Activated naive CD8-positive, alpha-beta T cell treated with anti-CD3 and anti-CD28 coated beads, Interleukin-2, amount 50 U/mL, for 24 hours (primary cell): Measurements from ENCODE around the gene CA6.
"Not testable (repeated sequence)": the region's sequence is repeated elsewhere in the genome, so short reads cannot be mapped to it uniquely, and the experiment has no call there.

Source experiments
- ATAC-seq: fragments of 150-1000 bp; cut with Tn5 transposase; one replicate; pipeline ENCODE4 v1.10.0; 2021
- DNase-seq: peaks from one replicate; pipeline ENCODE4 v3.0.0; 2021
- H3K27ac Mint-ChIP-seq: one replicate; pipeline ENCODE4 v1.8.0; 2021; ENCODE audit warnings: mild to moderate bottlenecking, mixed read lengths
- H3K27me3 Mint-ChIP-seq: one replicate; pipeline ENCODE4 v1.8.0; 2021; ENCODE audit warnings: mixed read lengths
- H3K36me3 Mint-ChIP-seq: one replicate; pipeline ENCODE4 v1.8.0; 2021; ENCODE audit warnings: low read depth, mixed read lengths
- H3K4me1 Mint-ChIP-seq: one replicate; pipeline ENCODE4 v1.8.0; 2021; ENCODE audit warnings: mixed read lengths
- H3K4me3 Mint-ChIP-seq: one replicate; pipeline ENCODE4 v1.8.0; 2021; ENCODE audit warnings: mild to moderate bottlenecking, moderate library complexity, mixed read lengths
- H3K9me3 Mint-ChIP-seq: one replicate; pipeline ENCODE4 v1.8.0; 2021; ENCODE audit warnings: mixed read lengths

Gene CA6

DNA sequence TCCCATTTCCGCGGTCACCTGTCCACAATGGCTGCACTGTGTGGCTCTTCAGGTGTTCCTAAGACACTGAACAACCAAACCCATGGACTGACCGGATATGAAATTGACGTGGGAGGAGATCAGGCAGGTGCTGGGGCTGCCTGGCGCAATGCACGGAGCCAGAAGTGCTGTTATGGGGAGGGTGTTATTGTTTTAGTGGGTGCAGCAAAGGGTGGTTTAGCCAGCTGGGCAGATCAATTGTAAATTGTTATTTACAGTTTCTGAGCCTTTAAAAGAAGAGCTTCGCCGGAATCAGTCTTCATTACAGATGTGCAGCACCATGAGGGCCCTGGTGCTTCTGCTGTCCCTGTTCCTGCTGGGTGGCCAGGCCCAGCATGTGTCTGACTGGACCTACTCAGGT, at the start of gene CA6:
Gene CA6, plus strand, starts transcription at position 301 of the 400 bp plus-strand sequence. Its CDS starts 19 bp downstream, at position 320.
- H3K4me3 Mint-ChIP-seq = peak within 1 kb of the TSS; percentile 63
- H3K36me3 Mint-ChIP-seq = peaks cover 2% of the 10 kb centered on the region
- no peak for ATAC-seq
- no peak for DNase-seq
- no peaks in the 10 kb centered on the region for H3K27me3 Mint-ChIP-seq
- H3K9me3 Mint-ChIP-seq = no peaks in the 10 kb centered on the region
- H3K4me1 Mint-ChIP-seq = peaks cover 85% of the 10 kb centered on the region
- peak within 1 kb of the TSS; percentile 99 for H3K27ac Mint-ChIP-seq

DNA sequence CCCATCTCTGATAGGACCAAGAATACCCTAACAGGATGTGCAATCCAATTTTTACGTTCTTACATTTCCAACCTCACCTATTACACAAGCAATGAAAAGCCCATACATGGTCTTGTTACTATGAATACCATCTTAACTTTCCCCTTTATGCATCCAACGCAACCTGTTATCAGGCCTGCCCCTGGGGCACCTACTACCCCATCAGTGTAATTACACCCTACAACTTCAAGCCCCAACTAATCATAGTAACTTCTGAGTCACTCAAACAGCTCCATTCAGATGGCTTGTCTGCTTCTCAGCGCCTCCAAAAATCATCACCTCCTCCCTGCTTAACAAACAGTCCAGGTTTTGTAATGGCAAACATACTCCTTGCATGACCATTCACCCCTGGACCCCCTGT, 48.9 kb upstream of the CA6 start:
- ATAC-seq, DNase-seq, H3K27ac Mint-ChIP-seq, H3K36me3 Mint-ChIP-seq, H3K9me3 Mint-ChIP-seq, H3K4me3 Mint-ChIP-seq, H3K27me3 Mint-ChIP-seq: not testable (repeated sequence)
- peaks cover 41% of the 10 kb centered on the region for H3K4me1 Mint-ChIP-seq

DNA sequence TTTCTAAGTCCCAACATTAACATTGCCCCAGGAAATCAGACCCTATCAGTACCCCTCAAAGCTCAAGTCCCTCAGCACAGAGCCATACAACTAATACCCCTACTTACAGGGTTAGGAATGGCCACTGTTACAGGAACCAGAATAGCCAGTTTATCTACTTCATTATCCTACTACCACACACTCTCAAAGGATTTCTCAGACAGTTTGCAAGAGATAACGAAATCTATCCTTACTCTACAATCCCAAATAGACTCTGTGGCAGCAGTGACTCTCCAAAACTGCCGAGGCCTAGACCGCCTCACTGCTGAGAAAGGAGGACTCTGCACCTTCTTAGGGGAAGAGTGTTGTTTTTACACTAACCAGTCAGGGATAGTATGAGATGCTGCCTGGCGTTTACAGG, 48.2 kb upstream of the CA6 start:
- H3K27me3 Mint-ChIP-seq, DNase-seq, H3K4me3 Mint-ChIP-seq, H3K9me3 Mint-ChIP-seq, H3K36me3 Mint-ChIP-seq, H3K27ac Mint-ChIP-seq, ATAC-seq: not testable (repeated sequence)
- H3K4me1 Mint-ChIP-seq = peaks cover 45% of the 10 kb centered on the region

DNA sequence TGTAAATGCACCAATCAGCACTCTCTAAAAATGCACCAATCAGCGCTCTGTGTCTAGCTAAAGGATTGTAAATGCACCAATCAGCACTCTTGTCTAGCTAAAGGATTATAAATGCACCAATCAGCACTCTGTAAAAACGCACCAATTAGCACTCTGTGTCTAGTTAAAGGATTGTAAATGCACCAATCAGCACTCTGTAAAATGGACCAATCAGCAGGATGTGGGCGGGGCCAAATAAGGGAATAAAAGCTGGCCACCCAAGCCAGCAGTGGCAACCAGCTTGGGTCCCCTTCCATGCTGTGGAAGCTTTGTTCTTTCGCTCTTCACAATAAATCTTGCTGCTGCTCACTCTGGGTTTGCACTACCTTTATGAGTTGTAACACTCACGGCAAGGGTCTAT, 47.2 kb upstream of the CA6 start:
- not testable (repeated sequence) for H3K9me3 Mint-ChIP-seq, ATAC-seq, H3K36me3 Mint-ChIP-seq, DNase-seq, H3K27me3 Mint-ChIP-seq
- peak overlapping the region; percentile 19 for H3K4me3 Mint-ChIP-seq
- peak overlapping the region; percentile 95 for H3K27ac Mint-ChIP-seq
- H3K4me1 Mint-ChIP-seq = peaks cover 52% of the 10 kb centered on the region

DNA sequence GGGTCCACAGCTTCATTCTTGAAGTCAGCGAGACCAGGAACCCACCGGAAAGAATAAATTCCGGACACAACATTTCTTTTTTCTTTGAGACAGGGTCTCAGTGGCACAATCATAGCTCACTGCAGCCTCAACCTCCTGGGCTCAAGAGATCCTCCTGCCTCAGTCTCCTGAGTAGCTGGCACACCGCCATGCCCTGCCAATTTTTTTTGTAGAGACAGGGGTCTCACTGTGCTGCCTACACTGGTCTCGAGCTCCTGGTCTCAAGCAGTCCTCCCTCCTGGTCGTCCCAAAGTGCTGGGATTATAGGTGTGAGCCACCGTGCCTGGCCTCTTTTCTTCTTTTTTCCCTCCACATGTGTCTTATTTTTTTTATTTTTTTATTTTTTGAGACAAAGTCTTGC, 46.6 kb upstream of the CA6 start:
- Mint-ChIP-seq H3K9me3 (no peaks in the 10 kb centered on the region), H3K27me3 (no peaks in the 10 kb centered on the region), H3K4me3 (peak overlapping the region; percentile 19), H3K36me3 (peaks cover 5% of the 10 kb centered on the region), H3K27ac (peak overlapping the region; percentile 95), H3K4me1 (peaks cover 54% of the 10 kb centered on the region)
- no peak for DNase-seq
- no peak for ATAC-seq

DNA sequence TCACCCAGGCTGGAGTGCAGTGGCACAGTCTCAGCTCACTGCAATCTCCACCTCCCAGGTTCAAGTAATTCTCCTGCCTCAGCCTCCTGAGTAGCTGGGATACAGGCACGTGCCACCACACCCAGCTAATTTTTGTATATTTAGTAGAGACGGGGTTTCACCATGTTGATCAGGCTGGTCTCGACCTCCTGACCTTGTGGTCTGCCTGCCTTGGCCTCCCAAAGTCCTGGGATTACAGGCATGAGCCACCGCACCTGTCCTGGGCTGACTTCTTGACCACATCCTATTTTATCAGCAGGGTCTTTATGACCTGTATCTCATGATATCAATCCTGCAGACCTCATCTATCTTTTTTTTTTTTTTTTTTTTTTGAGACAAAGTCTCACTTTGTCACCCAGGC, 45.0 kb upstream of the CA6 start:
- not testable (repeated sequence) for DNase-seq, H3K36me3 Mint-ChIP-seq, H3K9me3 Mint-ChIP-seq, H3K4me3 Mint-ChIP-seq, H3K27me3 Mint-ChIP-seq, ATAC-seq
- Mint-ChIP-seq H3K27ac (peak overlapping the region; percentile 95), H3K4me1 (peaks cover 57% of the 10 kb centered on the region)

DNA sequence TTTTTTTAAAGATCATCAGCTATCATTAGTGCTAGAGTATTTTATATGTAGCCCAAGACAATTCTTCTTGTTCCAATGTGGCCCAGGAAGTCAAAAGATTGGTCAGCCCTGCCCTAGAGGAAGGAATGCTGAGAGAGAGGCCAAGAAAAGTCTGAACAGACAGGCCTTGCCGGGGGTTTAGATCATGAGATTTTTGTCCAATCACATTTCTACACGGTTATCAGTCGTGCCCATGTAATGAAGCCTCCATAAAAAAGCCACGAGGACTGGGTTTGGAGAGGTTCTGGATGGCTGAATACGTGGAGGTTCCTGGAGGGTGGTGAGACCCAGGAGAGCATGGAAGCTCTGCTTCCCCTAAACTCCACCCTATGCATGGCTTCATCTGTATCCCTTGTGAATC, 42.9 kb upstream of the CA6 start:
- H3K27me3 Mint-ChIP-seq = no peaks in the 10 kb centered on the region
- peaks cover 70% of the 10 kb centered on the region for H3K4me1 Mint-ChIP-seq
- no peak for DNase-seq
- peak overlapping the region; percentile 7 for H3K27ac Mint-ChIP-seq
- peaks cover 13% of the 10 kb centered on the region for H3K36me3 Mint-ChIP-seq
- no peaks in the 10 kb centered on the region for H3K9me3 Mint-ChIP-seq
- H3K4me3 Mint-ChIP-seq = no peak overlapping the region
- ATAC-seq = no peak

DNA sequence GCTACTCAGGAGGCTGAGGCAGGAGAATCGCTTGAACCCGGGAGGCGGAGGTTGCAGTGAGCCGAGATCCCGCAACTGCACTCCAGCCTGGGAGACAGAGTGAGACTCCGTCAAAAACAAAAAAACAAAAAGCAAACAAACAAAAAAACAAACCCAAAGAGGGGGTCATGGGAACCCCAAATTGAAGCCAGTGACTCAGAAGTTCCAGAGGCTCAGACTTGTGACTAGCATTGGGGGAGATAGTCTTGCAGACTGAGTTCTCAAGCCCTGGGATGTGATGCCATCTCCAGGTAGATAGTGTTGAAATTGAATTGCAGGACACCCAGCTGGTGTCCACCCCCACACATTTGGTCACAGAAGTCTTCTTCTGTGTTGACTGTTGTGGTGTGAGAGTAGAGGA, 42.3 kb upstream of the CA6 start:
- peak overlapping the region; percentile 13 for H3K27ac Mint-ChIP-seq
- no peak for ATAC-seq

DNA sequence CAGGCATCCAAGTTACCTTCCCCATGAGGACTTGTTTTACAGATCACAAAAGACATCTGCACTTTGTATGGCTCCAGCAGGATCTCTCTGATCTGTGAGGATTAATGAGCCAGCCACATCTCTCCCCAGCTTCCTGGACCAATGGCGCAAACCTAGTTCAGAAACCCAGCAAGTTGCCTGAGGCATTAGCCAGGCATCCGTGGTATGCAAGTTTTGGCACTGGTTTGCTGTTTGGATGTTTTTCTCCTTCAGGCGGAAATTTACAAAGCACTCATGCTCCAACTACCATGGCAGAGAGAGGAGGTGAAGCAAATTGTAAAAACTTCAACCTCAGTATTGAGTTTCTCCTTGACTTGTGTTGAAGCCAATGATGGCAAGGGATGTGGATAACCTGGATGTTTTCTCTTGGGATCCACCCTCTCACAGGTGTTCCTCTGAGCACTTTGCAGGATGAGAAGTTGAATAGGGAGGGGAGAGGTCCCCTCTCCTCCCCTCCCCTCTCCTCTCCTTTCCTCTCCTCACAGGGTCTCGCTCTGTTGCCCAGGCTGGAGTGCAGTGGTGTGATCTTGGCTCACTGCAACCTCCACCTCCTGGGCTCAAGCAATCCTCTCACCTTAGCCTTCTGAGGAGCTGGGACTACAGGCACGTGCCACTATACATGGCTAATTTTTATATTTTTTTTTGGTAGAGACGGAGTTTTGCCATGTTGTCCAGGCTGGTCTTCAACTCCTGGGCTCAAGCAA, 41.6 kb upstream of the CA6 start:
- no peak for ATAC-seq
- no peak for DNase-seq
- Mint-ChIP-seq H3K4me1 (peaks cover 68% of the 10 kb centered on the region), H3K27me3 (no peaks in the 10 kb centered on the region), H3K27ac (peak overlapping the region; percentile 13), H3K9me3 (no peaks in the 10 kb centered on the region), H3K36me3 (peaks cover 10% of the 10 kb centered on the region), H3K4me3 (no peak overlapping the region)

More for the DNA sequence above, 42.3 kb upstream of the CA6 start:
- H3K36me3 Mint-ChIP-seq = peaks cover 14% of the 10 kb centered on the region
- no peaks in the 10 kb centered on the region for H3K27me3 Mint-ChIP-seq
- H3K4me3 Mint-ChIP-seq = no peak overlapping the region
- DNase-seq = no peak
- peaks cover 71% of the 10 kb centered on the region for H3K4me1 Mint-ChIP-seq
- H3K9me3 Mint-ChIP-seq = no peaks in the 10 kb centered on the region

DNA sequence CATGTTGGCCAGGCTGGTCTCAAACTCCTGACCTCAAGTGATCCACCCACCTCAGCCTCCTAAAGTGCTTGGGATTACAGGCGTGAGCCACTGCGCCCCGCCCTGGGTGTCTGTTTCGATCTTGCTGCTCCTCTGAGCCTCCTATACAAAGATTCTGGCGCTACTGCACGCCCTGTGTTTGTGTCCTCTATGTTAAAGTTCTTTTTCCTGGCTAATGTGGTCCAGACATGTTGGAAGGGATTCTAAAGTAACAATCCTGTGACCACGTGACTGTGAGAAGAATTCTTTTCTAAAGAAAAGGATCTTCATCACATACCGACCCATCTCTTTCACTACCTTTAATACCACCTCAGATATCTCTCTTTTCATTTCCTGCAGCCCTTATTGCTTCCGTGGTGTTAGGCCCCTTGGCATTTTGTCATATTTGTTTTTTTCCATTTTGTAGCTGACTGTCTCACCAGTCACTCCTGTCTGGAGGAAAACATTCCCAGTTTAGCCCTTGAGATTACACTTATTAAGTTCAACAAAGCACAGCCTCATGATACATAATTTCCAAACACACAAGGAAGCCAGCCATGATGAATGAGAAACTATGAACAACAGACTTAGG, 40.0 kb upstream of the CA6 start:
- Mint-ChIP-seq H3K36me3 (peaks cover 14% of the 10 kb centered on the region), H3K27ac (peak overlapping the region; percentile 84), H3K4me3 (peak overlapping the region; percentile 6), H3K9me3 (no peaks in the 10 kb centered on the region), H3K4me1 (peaks cover 59% of the 10 kb centered on the region), H3K27me3 (no peaks in the 10 kb centered on the region)
- ATAC-seq (peak; percentile 12), DNase-seq (no peak)

DNA sequence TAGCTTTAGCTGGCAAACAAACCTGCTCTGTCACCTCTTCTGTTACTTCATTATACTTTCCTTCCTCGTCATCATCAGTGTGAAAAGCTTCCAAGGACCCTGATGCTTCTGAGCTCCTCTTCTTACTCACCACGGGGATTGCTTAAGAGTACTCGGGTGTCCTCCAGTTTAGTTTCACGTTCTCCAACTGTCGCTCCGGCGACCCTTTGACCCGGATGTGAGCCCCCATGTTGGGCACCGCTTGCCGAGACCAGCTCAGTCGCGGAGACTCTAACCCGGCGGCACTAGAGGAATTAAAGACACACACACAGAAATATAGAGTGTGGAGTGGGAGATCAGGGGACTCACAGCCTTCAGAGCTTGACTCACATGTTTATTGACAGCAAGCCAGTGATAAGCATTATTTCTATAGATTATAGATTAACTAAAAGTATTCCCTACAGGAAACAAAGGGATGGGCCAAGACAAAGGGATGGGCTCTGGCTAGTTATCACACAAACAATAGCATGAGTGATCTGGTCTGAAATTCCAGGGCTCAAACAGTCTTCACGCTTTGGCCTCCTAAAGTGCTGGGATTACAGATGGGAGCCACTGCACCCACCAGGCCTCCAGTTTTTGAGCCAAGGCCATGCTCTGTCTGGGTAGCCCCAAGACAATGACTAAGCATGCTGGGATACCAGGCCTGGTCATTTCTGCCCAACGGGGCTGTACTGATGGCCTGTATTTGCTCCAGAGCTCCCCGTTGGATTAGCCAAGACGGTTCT, 37.1 kb upstream of the CA6 start:
- Mint-ChIP-seq H3K27me3 (no peaks in the 10 kb centered on the region), H3K4me3 (no peak overlapping the region), H3K4me1 (peaks cover 50% of the 10 kb centered on the region), H3K36me3 (peaks cover 20% of the 10 kb centered on the region), H3K27ac (no peak overlapping the region), H3K9me3 (no peaks in the 10 kb centered on the region)
- DNase-seq (no peak), ATAC-seq (no peak)

DNA sequence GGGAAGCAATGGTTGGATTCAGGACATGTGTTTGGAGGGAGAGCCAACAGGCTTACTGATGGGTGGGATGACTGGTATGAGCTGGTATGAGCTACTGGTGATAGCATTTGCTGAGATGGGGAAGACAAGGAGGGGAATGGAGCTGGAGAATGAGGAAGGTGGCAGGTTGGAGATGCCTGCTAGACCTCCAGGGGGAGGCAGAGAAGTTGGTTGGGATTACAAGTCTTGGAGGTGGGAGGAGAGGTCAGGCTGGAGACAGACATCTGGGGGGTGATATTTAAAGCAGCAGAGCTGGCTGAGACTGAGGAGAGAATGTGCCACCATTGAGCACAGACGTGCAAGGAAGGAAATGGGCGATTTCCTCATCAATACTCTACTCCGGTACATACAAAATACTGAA, 35.3 kb upstream of the CA6 start:
- ATAC-seq (no peak), DNase-seq (no peak)
- Mint-ChIP-seq H3K27ac (no peak overlapping the region), H3K9me3 (no peaks in the 10 kb centered on the region), H3K27me3 (no peaks in the 10 kb centered on the region), H3K4me3 (no peak overlapping the region), H3K36me3 (peaks cover 29% of the 10 kb centered on the region), H3K4me1 (peaks cover 46% of the 10 kb centered on the region)

DNA sequence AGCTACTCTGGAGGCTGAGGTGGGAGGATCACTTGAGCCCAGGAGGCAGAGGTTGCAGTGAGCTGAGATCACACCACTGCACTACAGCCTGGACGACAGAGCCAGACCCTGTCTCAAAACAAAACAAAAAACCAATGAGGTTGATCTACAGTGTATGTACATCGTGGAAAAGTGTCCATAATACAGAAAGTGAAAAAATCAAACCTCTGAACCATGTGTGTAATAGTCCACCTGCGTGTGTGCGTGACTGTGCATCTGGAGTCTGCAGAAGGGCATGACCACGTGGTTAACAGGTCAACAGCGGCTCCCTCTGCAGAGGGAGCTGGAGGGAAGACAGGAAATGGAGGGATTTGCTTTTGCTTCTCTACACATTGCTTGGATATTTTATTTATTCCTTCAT, 34.8 kb upstream of the CA6 start:
- no peaks in the 10 kb centered on the region for H3K27me3 Mint-ChIP-seq
- peak; percentile 55 for ATAC-seq
- no peak for DNase-seq
- peaks cover 46% of the 10 kb centered on the region for H3K4me1 Mint-ChIP-seq
- H3K9me3 Mint-ChIP-seq = no peaks in the 10 kb centered on the region
- no peak overlapping the region for H3K4me3 Mint-ChIP-seq
- peak overlapping the region; percentile 68 for H3K27ac Mint-ChIP-seq
- peaks cover 27% of the 10 kb centered on the region for H3K36me3 Mint-ChIP-seq

DNA sequence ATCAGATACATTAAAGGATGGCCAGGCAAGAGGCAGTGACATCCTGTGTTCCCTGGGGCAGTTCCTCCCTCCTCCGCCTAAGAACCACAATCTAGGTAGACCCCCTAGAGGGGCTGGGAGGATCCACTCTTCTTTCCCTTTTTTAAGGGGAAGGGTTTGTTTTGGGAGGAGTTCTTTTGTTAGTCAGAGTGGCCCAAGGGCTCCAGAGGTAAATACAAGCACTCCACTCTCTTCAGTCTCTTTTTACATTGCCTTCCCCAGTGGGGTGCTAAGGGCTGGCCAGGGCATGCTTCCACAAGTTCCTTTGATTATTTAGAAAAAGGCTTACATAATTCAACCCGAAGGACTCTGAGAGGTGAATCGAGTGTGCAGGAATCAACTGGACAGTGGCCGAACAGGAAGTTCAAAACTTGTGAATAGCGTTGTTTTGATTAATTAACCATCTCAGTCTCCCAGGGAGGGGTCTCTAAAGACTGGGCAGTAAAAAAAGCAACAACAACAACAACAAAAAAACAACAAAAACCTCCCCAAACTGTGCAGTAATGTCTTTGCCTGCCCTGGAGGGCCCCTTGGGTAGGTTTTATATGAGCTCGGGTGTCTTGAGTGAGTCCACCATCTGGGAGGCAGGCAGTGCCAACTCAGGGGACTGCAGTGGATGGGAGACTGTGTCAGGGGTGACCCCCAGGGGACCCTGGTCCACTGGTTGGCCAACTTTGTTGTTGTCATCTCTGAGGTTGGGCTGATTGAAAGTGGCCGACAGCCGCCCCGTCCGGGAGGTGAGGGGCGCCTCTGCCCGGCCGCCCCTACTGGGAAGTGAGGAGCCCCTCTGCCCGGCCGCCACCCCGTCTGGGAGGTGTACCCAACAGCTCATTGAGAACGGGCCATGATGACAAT, 34.0 kb upstream of the CA6 start:
- no peak overlapping the region for H3K4me3 Mint-ChIP-seq
- no peaks in the 10 kb centered on the region for H3K9me3 Mint-ChIP-seq
- peaks cover 27% of the 10 kb centered on the region for H3K36me3 Mint-ChIP-seq
- no peak for ATAC-seq
- H3K4me1 Mint-ChIP-seq = peaks cover 48% of the 10 kb centered on the region
- H3K27me3 Mint-ChIP-seq = no peaks in the 10 kb centered on the region
- peak overlapping the region; percentile 68 for H3K27ac Mint-ChIP-seq
- no peak for DNase-seq
